Measurements from ENCODE around the gene PCID2.
A peak's percentile ranks its signal among the peaks of the same experiment; 100 is the strongest.

PCID2 gene

GRCh38 chr13:113186061-113186900 lies 22.2 kb downstream of the PCID2 start:
- DNase-seq = no peak

- no peak for DNase-seq
Observed at GRCh38 chr13:113184568-113185440, 23.7 kb downstream of the PCID2 start.

- DNase-seq = no peak
Observed at GRCh38 chr13:113183450-113184129, 24.9 kb downstream of the PCID2 start.

GRCh38 chr13:113182046-113182445 lies 26.4 kb downstream of the PCID2 start:
- no peak for DNase-seq

GRCh38 chr13:113179374-113180230 lies 28.9 kb downstream of the PCID2 start:
- no peak for DNase-seq

- no peak for DNase-seq
Observed at GRCh38 chr13:113178896-113179167, 29.6 kb downstream of the PCID2 start.

GRCh38 chr13:113178070-113178895 lies 30.2 kb downstream of the PCID2 start:
- peak; percentile 1 for DNase-seq

GRCh38 chr13:113176822-113177221 lies 31.6 kb downstream of the PCID2 start:
- DNase-seq = no peak

- no peak for DNase-seq
Observed at GRCh38 chr13:113176280-113176679, 32.2 kb downstream of the PCID2 start.

GRCh38 chr13:113172419-113172926 lies 36.0 kb downstream of the PCID2 start:
- DNase-seq = no peak

GRCh38 chr13:113171250-113172125 lies 37.0 kb downstream of the PCID2 start:
- no peak for DNase-seq

GRCh38 chr13:113170511-113170910 lies 38.0 kb downstream of the PCID2 start:
- no peak for DNase-seq

- DNase-seq = no peak
Observed at GRCh38 chr13:113169277-113170272, 38.9 kb downstream of the PCID2 start.

- DNase-seq = no peak
Observed at GRCh38 chr13:113168211-113168610, 40.3 kb downstream of the PCID2 start.

- DNase-seq = no peak
Observed at GRCh38 chr13:113167575-113167974, 40.9 kb downstream of the PCID2 start.

GRCh38 chr13:113167155-113167554 lies 41.3 kb downstream of the PCID2 start:
- DNase-seq = no peak

- no peak for DNase-seq
Observed at GRCh38 chr13:113166681-113167080, 41.8 kb downstream of the PCID2 start.

- no peak for DNase-seq
Observed at GRCh38 chr13:113166266-113166665, 42.2 kb downstream of the PCID2 start.

- no peak for DNase-seq
Observed at GRCh38 chr13:113164492-113164891, 44.0 kb downstream of the PCID2 start.

All from SW 1271 (cell line).